GM18861 (cell line): ENCODE measurements around the gene MNS1.
"Not testable (repeated sequence)": the region's sequence is repeated elsewhere in the genome, so short reads cannot be mapped to it uniquely, and the experiment has no call there.

ENCODE experiments used
- ATAC-seq: cut with Tn5 transposase; IDR thresholded peaks from one replicate; pipeline ENCODE4 v1.9.1; 2021; ENCODE audit not compliant: unreplicated experiment

The MNS1 gene

GRCh38 chr15:56454836-56455235 lies 10.1 kb downstream of the MNS1 start:
- ATAC-seq, result no peak

GRCh38 chr15:56445746-56446145 lies 19.2 kb downstream of the MNS1 start:
- ATAC-seq, result no peak

GRCh38 chr15:56442354-56442753 lies 22.6 kb downstream of the MNS1 start:
- ATAC-seq, result no peak

GRCh38 chr15:56440214-56440770 lies 24.6 kb downstream of the MNS1 start:
- ATAC-seq, result no peak

GRCh38 chr15:56432304-56432703 lies 32.6 kb downstream of the MNS1 start:
- no peak for ATAC-seq

- ATAC-seq, result peak; percentile 56
Observed at GRCh38 chr15:56428821-56429458, 36.0 kb downstream of the MNS1 start.

- no peak for ATAC-seq
Observed at GRCh38 chr15:56425976-56426375, 39.0 kb downstream of the MNS1 start.

GRCh38 chr15:56425276-56425675 lies 39.7 kb downstream of the MNS1 start:
- ATAC-seq, result no peak

GRCh38 chr15:56413114-56413733 lies 51.7 kb downstream of the MNS1 start:
- ATAC-seq, result not testable (repeated sequence)

- no peak for ATAC-seq
Observed at GRCh38 chr15:56411122-56411749, 53.7 kb downstream of the MNS1 start.

GRCh38 chr15:56410721-56411120 lies 54.2 kb downstream of the MNS1 start:
- no peak for ATAC-seq

- not testable (repeated sequence) for ATAC-seq
Observed at GRCh38 chr15:56399209-56399608, 65.7 kb downstream of the MNS1 start.

GRCh38 chr15:56397325-56397724 lies 67.6 kb downstream of the MNS1 start:
- ATAC-seq, result not testable (repeated sequence)

- ATAC-seq, result no peak
Observed at GRCh38 chr15:56394909-56395308, 70.0 kb downstream of the MNS1 start.

- ATAC-seq, result no peak
Observed at GRCh38 chr15:56393277-56393676, 71.7 kb downstream of the MNS1 start.

- ATAC-seq, result no peak
Observed at GRCh38 chr15:56390739-56391267, 74.1 kb downstream of the MNS1 start.

- ATAC-seq, result no peak
Observed at GRCh38 chr15:56385908-56386307, 79.0 kb downstream of the MNS1 start.

GRCh38 chr15:56383010-56383409 lies 81.9 kb downstream of the MNS1 start:
- no peak for ATAC-seq
